GM19025 (cell line): ENCODE measurements around the gene HOXA3.

Experiments
- ATAC-seq: cut with Tn5 transposase; IDR thresholded peaks from one replicate; pipeline ENCODE4 v1.9.1; 2021; ENCODE audit warnings: mild to moderate bottlenecking, low read depth, moderate library complexity; ENCODE audit not compliant: unreplicated experiment

Gene HOXA3

GRCh38 chr7:27145914-27146412 is 6.4 kb downstream of the HOXA3 start:
- ATAC-seq, result no peak

- ATAC-seq, result no peak
Observed at GRCh38 chr7:27145165-27145913, 7.0 kb downstream of the HOXA3 start.

- no peak for ATAC-seq
Observed at GRCh38 chr7:27144781-27145164, 7.6 kb downstream of the HOXA3 start.

- no peak for ATAC-seq
Observed at GRCh38 chr7:27143950-27144780, 8.2 kb downstream of the HOXA3 start.

- no peak for ATAC-seq
Observed at GRCh38 chr7:27143023-27143949, 9.1 kb downstream of the HOXA3 start, which contains the start of gene HOXA5. TSS of gene HOXA5 (minus strand) at chr7:27143681. CDS start at chr7:27143607, 74 bp downstream.

- no peak for ATAC-seq
Observed at GRCh38 chr7:27142580-27143022, 9.8 kb downstream of the HOXA3 start.

- no peak for ATAC-seq
Observed at GRCh38 chr7:27141923-27142579, 10.3 kb downstream of the HOXA3 start.

- ATAC-seq, result no peak
Observed at GRCh38 chr7:27141137-27141922, 11.1 kb downstream of the HOXA3 start.

GRCh38 chr7:27140126-27140857 is 12.1 kb downstream of the HOXA3 start:
- ATAC-seq, result no peak

GRCh38 chr7:27139334-27140125 is 12.9 kb downstream of the HOXA3 start:
- ATAC-seq, result no peak

- no peak for ATAC-seq
Observed at GRCh38 chr7:27138985-27139333, 13.4 kb downstream of the HOXA3 start.

GRCh38 chr7:27138472-27138871 is 13.9 kb downstream of the HOXA3 start:
- ATAC-seq, result no peak

GRCh38 chr7:27137640-27138315 is 14.6 kb downstream of the HOXA3 start:
- ATAC-seq, result no peak

- no peak for ATAC-seq
Observed at GRCh38 chr7:27134392-27134791, 18.0 kb downstream of the HOXA3 start.

- ATAC-seq, result no peak
Observed at GRCh38 chr7:27133409-27134231, 18.8 kb downstream of the HOXA3 start.

- no peak for ATAC-seq
Observed at GRCh38 chr7:27132978-27133377, 19.4 kb downstream of the HOXA3 start.
